Measurements from ENCODE around the gene AMH.

Gene AMH

GRCh38 chr19:2223959-2224358, 25.2 kb upstream of the AMH start:
- TF ChIP-seq ZFX (IDR thresholded peaks at IDR 0.05) (no peak), CTCF (conservative IDR thresholded peaks at IDR 0.05) (no peak)
- no peak overlapping the region for H3K27ac ChIP-seq

GRCh38 chr19:2224754-2225349, 24.3 kb upstream of the AMH start:
- TF ChIP-seq CTCF (conservative IDR thresholded peaks at IDR 0.05) (no peak), ZFX (IDR thresholded peaks at IDR 0.05) (no peak)
- no peak overlapping the region for H3K27ac ChIP-seq

GRCh38 chr19:2225415-2226050, 23.6 kb upstream of the AMH start:
- TF ChIP-seq CTCF (conservative IDR thresholded peaks at IDR 0.05) (no peak), ZFX (IDR thresholded peaks at IDR 0.05) (no peak)

GRCh38 chr19:2226051-2226839, 22.9 kb upstream of the AMH start:
- TF ChIP-seq ZFX (IDR thresholded peaks at IDR 0.05): no peak
- TF ChIP-seq CTCF (conservative IDR thresholded peaks at IDR 0.05): no peak
- H3K27ac ChIP-seq: no peak overlapping the region

More at GRCh38 chr19:2225415-2226050, 23.6 kb upstream of the AMH start:
- H3K27ac ChIP-seq: no peak overlapping the region

- TF ChIP-seq CTCF (conservative IDR thresholded peaks at IDR 0.05) (no peak), ZFX (IDR thresholded peaks at IDR 0.05) (no peak)
- no peak overlapping the region for H3K27ac ChIP-seq
Observed at GRCh38 chr19:2226840-2227360, 22.2 kb upstream of the AMH start.

- no peak overlapping the region for H3K27ac ChIP-seq
- no peak for TF ChIP-seq CTCF (conservative IDR thresholded peaks at IDR 0.05)
- no peak for TF ChIP-seq ZFX (IDR thresholded peaks at IDR 0.05)
Observed at GRCh38 chr19:2227415-2228156, 21.5 kb upstream of the AMH start.
